ENCODE data around the gene LNPEP. TPM values are rescaled to one million over a fixed set of nuclear protein-coding genes. Genes with fewer than 3 reads are reported as not detected.
A peak's percentile ranks its signal among the peaks of the same experiment; 100 is the strongest.

Gene LNPEP
- total RNA-seq, 4 donors from 2014 or later = 28.9 to 64.4 (median 38.5) TPM

DNA sequence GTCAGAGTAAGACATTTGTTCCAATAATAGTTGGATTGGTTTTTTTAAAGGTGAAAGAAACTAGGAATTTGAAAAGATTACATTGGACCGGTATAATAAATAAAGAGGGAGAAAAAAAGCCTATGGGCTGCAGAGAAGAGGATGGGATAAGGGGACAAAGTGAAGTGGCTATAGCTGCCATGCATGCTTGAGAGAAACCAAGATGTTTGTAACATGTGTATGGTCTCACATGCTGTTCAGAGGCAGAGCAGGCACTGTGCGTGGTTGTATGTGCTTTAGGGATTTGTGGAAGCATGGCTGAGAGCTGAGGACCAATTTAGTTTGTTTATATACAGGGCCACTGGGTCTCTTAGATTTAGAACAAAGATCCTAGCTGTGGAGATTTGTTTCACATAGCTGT lies 32.7 kb downstream of the LNPEP start:
- no peak for DNase-seq
- TF ChIP-seq POLR2A (IDR thresholded peaks at IDR 0.05) = no peak
- TF ChIP-seq, protein P1, sequence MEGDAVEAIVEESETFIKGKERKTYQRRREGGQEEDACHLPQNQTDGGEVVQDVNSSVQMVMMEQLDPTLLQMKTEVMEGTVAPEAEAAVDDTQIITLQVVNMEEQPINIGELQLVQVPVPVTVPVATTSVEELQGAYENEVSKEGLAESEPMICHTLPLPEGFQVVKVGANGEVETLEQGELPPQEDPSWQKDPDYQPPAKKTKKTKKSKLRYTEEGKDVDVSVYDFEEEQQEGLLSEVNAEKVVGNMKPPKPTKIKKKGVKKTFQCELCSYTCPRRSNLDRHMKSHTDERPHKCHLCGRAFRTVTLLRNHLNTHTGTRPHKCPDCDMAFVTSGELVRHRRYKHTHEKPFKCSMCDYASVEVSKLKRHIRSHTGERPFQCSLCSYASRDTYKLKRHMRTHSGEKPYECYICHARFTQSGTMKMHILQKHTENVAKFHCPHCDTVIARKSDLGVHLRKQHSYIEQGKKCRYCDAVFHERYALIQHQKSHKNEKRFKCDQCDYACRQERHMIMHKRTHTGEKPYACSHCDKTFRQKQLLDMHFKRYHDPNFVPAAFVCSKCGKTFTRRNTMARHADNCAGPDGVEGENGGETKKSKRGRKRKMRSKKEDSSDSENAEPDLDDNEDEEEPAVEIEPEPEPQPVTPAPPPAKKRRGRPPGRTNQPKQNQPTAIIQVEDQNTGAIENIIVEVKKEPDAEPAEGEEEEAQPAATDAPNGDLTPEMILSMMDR (IDR thresholded peaks at IDR 0.05) = no peak
- no peak overlapping the region for H3K4me3 ChIP-seq
- H3K4me1 ChIP-seq = peaks cover 0 to 23% (median 11%) of the 10 kb centered on the region in 4 donors
- peak overlapping the region in 1 of 4 donors; percentile 33 for H3K27ac ChIP-seq
- no peaks in the 10 kb centered on the region for H3K36me3 ChIP-seq
- no peaks in the 10 kb centered on the region for H3K27me3 ChIP-seq
- no peaks in the 10 kb centered on the region for H3K9me3 ChIP-seq

DNA sequence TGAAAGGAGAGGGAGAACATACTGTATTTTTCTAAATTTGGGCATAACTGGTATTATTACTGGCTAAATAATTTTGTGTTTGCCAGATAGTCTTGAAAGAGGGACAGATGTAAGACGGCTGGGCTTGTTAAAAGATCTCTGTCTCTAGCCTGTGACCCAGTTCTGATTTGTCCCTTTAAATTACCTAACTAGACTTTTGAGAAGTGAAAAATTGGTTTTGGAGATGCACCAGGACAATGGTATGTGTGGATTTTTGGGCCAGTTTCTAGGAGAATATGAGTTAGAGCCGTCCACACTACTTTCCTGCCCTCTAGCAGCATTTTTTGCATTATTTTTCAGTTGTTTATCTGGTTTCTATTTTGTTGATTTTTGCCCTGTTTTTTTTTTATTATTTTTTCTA lies 33.5 kb downstream of the LNPEP start:
- peaks cover 0 to 23% (median 11%) of the 10 kb centered on the region in 4 donors for H3K4me1 ChIP-seq
- H3K4me3 ChIP-seq = no peak overlapping the region
- no peak for DNase-seq
- H3K27ac ChIP-seq = peak overlapping the region in 1 of 4 donors; percentile 33
- H3K9me3 ChIP-seq = no peaks in the 10 kb centered on the region
- TF ChIP-seq, protein P1 (IDR thresholded peaks at IDR 0.05) = no peak
- no peak for TF ChIP-seq POLR2A (IDR thresholded peaks at IDR 0.05)
- no peaks in the 10 kb centered on the region for H3K36me3 ChIP-seq
- no peaks in the 10 kb centered on the region for H3K27me3 ChIP-seq

GRCh38 chr5:96972599-96973334 lies 36.9 kb downstream of the LNPEP start:
- DNase-seq = no peak
- TF ChIP-seq, protein P1 (IDR thresholded peaks at IDR 0.05) = no peak
- no peak for TF ChIP-seq POLR2A (IDR thresholded peaks at IDR 0.05)
- no peak overlapping the region for H3K4me3 ChIP-seq
- peaks cover 0 to 23% (median 9%) of the 10 kb centered on the region in 4 donors for H3K4me1 ChIP-seq
- H3K9me3 ChIP-seq = no peaks in the 10 kb centered on the region
- no peaks in the 10 kb centered on the region for H3K36me3 ChIP-seq
- no peak overlapping the region for H3K27ac ChIP-seq
- H3K27me3 ChIP-seq = no peaks in the 10 kb centered on the region

GRCh38 chr5:96973532-96974401 lies 37.9 kb downstream of the LNPEP start:
- peaks cover 0 to 21% (median 4%) of the 10 kb centered on the region in 4 donors for H3K4me1 ChIP-seq
- TF ChIP-seq, protein P1 (IDR thresholded peaks at IDR 0.05) = no peak
- TF ChIP-seq POLR2A (IDR thresholded peaks at IDR 0.05) = no peak
- DNase-seq = no peak
- no peaks in the 10 kb centered on the region for H3K9me3 ChIP-seq
- H3K27ac ChIP-seq = no peak overlapping the region
- no peaks in the 10 kb centered on the region for H3K36me3 ChIP-seq
- H3K4me3 ChIP-seq = no peak overlapping the region
- no peaks in the 10 kb centered on the region for H3K27me3 ChIP-seq

- H3K27me3 ChIP-seq = no peaks in the 10 kb centered on the region
- H3K4me1 ChIP-seq = peaks cover 0 to 12% (median 0%) of the 10 kb centered on the region in 4 donors
- no peak overlapping the region for H3K27ac ChIP-seq
- H3K9me3 ChIP-seq = no peaks in the 10 kb centered on the region
- TF ChIP-seq POLR2A (IDR thresholded peaks at IDR 0.05) = no peak
- TF ChIP-seq, protein P1 (IDR thresholded peaks at IDR 0.05) = no peak
- no peak overlapping the region for H3K4me3 ChIP-seq
- H3K36me3 ChIP-seq = peaks cover 0 to 10% (median 0%) of the 10 kb centered on the region in 3 donors
- DNase-seq = no peak
Measured at GRCh38 chr5:96975656-96976055, 39.8 kb downstream of the LNPEP start.

All from Peyer's patch (tissue), 4 donors.